ENCODE results near the gene ACO2. TPM values are rescaled to one million over a fixed set of nuclear protein-coding genes. Genes with fewer than 3 reads are reported as not detected.
A peak's percentile ranks its signal among the peaks of the same experiment; 100 is the strongest.

The ACO2 gene
- total RNA-seq, 4 donors from 2014 or later, result 115 to 227 (median 132) TPM

DNA sequence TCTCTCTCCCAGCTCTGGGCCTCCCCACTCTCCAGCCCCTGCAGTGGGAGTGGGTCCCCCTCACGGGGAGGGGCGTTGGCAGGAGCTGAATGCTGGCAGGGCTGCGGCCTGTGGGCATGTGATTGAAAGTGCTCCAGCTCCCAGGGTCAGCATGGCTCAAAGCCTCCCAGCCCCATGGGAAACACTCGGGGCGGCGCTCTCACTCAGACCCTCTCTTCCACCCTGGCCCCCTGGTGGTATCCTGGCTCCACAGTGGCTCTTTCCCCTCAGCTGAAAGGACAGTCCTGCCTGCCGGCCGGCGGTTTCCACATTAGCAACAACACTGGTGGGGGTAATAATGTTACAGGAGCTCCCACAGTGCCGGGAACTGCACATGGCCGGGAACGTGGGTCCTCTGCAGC is 39.9 kb downstream of the ACO2 start:
- Histone ChIP-seq H3K4me1 (peaks cover 6 to 96% (median 26%) of the 10 kb centered on the region in 3 donors), H3K36me3 (peaks cover 0 to 82% of the 10 kb centered on the region in 2 donors)

DNA sequence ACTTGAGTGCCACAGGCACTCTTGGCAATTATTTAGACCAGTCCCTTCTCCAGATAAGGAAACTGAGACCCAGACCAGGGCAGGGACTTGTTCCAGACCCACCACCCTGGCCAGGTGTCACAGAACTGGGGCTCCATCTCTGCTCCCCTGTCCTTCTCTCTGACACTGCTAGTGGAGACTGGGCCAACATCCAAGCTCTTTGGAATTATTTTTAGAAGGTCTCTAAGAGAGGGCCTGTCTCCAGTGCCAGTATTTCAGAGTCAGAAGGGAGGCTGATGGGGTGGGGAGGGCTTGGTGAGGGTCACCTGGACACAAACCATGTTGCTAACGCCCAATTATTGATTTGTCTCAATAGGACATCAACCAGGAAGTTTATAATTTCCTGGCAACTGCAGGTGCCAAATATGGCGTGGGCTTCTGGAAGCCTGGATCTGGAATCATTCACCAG is 42.6 kb downstream of the ACO2 start:
- no peak for ATAC-seq
- TF ChIP-seq POLR2A (IDR thresholded peaks at IDR 0.05) (no peak), POLR2AphosphoS5 (IDR thresholded peaks at IDR 0.05) (no peak), EP300 (IDR thresholded peaks at IDR 0.05) (no peak)
- TF ChIP-seq, protein P1, sequence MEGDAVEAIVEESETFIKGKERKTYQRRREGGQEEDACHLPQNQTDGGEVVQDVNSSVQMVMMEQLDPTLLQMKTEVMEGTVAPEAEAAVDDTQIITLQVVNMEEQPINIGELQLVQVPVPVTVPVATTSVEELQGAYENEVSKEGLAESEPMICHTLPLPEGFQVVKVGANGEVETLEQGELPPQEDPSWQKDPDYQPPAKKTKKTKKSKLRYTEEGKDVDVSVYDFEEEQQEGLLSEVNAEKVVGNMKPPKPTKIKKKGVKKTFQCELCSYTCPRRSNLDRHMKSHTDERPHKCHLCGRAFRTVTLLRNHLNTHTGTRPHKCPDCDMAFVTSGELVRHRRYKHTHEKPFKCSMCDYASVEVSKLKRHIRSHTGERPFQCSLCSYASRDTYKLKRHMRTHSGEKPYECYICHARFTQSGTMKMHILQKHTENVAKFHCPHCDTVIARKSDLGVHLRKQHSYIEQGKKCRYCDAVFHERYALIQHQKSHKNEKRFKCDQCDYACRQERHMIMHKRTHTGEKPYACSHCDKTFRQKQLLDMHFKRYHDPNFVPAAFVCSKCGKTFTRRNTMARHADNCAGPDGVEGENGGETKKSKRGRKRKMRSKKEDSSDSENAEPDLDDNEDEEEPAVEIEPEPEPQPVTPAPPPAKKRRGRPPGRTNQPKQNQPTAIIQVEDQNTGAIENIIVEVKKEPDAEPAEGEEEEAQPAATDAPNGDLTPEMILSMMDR (IDR thresholded peaks at IDR 0.05), result no peak
- no peaks in the 10 kb centered on the region for H3K27me3 ChIP-seq
- WGBS, 2 donors (ENCODE audit: low coverage in 1 of 2), result 17% methylated on average over 1 of the region's 2 CpGs; no CpG with 5 or more reads in 1 of the 2 donors
- peaks cover 6 to 85% (median 26%) of the 10 kb centered on the region in 3 donors for H3K4me1 ChIP-seq
- peak overlapping the region; percentile 39 to 83 (median 79) for H3K27ac ChIP-seq
- H3K9me3 ChIP-seq, result no peaks in the 10 kb centered on the region
- peaks cover 0 to 87% of the 10 kb centered on the region in 2 donors for H3K36me3 ChIP-seq
- no peak overlapping the region for H3K4me3 ChIP-seq

More for the DNA sequence above, 39.9 kb downstream of the ACO2 start:
- Histone ChIP-seq H3K9me3 (no peaks in the 10 kb centered on the region), H3K27ac (peak overlapping the region in 3 of 4 donors; percentile 65 to 80 (median 78)), H3K27me3 (no peaks in the 10 kb centered on the region), H3K4me3 (no peak overlapping the region)
- TF ChIP-seq, protein P1 (IDR thresholded peaks at IDR 0.05), result peak in 1 of 4 experiments; percentile 19
- TF ChIP-seq EP300 (IDR thresholded peaks at IDR 0.05) (no peak), POLR2A (IDR thresholded peaks at IDR 0.05) (no peak), POLR2AphosphoS5 (IDR thresholded peaks at IDR 0.05) (no peak)
- WGBS, 2 donors (ENCODE audit: low coverage in 1 of 2), result 20% methylated on average over 3 of the region's 12 CpGs; no CpG with 5 or more reads in 1 of the 2 donors
- ATAC-seq, result peak; percentile 15

DNA sequence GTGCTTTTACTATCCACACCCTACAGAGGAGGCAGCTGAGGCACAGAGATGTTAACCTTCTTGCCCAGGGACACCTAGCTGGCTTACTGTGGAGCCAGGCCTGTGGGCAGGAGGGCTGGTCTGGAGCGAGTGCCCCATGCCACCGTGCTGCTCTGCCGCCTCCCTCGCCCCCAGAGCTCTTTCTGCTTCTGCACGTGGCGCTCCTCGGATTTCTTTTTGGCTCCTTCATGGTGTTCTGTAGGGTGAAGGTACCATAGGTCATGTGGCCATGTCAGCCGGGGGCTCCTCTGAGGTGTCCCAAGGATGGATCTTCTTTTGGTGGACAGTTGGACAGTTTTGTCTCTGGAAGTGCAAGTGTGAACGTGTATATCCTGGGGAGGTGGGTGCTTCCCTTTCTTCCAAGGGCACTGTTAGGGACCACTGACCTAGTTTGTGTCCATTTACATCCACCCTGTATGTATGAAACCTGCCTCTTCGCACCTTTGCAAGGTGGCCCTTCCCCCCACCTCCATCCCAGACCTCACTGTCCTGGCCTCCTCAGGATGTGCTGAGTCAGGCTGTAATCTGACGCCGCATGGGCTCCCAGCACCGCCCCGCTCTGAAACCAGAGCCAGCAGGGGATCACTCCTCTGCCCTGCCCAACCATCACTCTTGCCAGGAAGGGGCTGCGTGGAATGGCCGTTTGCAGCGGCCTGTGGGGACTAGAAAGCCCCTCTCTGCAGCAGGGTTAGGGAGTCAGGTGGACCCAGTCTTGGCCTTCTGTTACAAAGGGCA is 43.7 kb downstream of the ACO2 start:
- no peaks in the 10 kb centered on the region for H3K27me3 ChIP-seq
- no peaks in the 10 kb centered on the region for H3K9me3 ChIP-seq
- no peak for TF ChIP-seq POLR2A (IDR thresholded peaks at IDR 0.05)
- peak; percentile 47 for TF ChIP-seq POLR2AphosphoS5 (IDR thresholded peaks at IDR 0.05)
- TF ChIP-seq, protein P1 (IDR thresholded peaks at IDR 0.05), result no peak
- no peak for TF ChIP-seq EP300 (IDR thresholded peaks at IDR 0.05)
- ATAC-seq, result peak; percentile 75
- 60 to 66% methylated on average over 8 of the region's 17 CpGs for WGBS, 2 donors (ENCODE audit: low coverage in 1 of 2)
- H3K27ac ChIP-seq, result peak overlapping the region; percentile 39 to 83 (median 79)
- peaks cover 6 to 82% (median 31%) of the 10 kb centered on the region in 3 donors for H3K4me1 ChIP-seq
- peaks cover 0 to 91% of the 10 kb centered on the region in 2 donors for H3K36me3 ChIP-seq
- H3K4me3 ChIP-seq, result no peak overlapping the region

GRCh38 chr22:41513391-41513790 is 44.5 kb downstream of the ACO2 start:
- peaks cover 0 to 86% of the 10 kb centered on the region in 2 donors for H3K36me3 ChIP-seq
- ATAC-seq, result no peak
- H3K27me3 ChIP-seq, result no peaks in the 10 kb centered on the region
- TF ChIP-seq, protein P1 (IDR thresholded peaks at IDR 0.05), result no peak
- TF ChIP-seq POLR2AphosphoS5 (IDR thresholded peaks at IDR 0.05), result no peak
- no peak for TF ChIP-seq EP300 (IDR thresholded peaks at IDR 0.05)
- no peak for TF ChIP-seq POLR2A (IDR thresholded peaks at IDR 0.05)
- WGBS, 2 donors (ENCODE audit: low coverage in 1 of 2), result 32 to 60% methylated on average over 3 to 5 of the region's 5 CpGs
- H3K4me3 ChIP-seq, result no peak overlapping the region
- H3K4me1 ChIP-seq, result peaks cover 6 to 82% (median 30%) of the 10 kb centered on the region in 3 donors
- H3K27ac ChIP-seq, result peak overlapping the region; percentile 4 to 83 (median 79)
- no peaks in the 10 kb centered on the region for H3K9me3 ChIP-seq
